ENCODE measurements around the gene SLC35F3.
A peak's percentile ranks its signal among the peaks of the same experiment; 100 is the strongest.

The SLC35F3 gene

GRCh38 chr1:234320549-234320948 is 416.1 kb downstream of the SLC35F3 start:
- no peak for DNase-seq (ENCODE audit: low spot score)

- DNase-seq (ENCODE audit: low spot score) = no peak
These were observed 416.8 kb downstream of the SLC35F3 start for GRCh38 chr1:234321231-234321630.

GRCh38 chr1:234322097-234322496 is 417.6 kb downstream of the SLC35F3 start:
- no peak for DNase-seq (ENCODE audit: low spot score)

- DNase-seq (ENCODE audit: low spot score) = peak; percentile 55
These were observed 418.5 kb downstream of the SLC35F3 start for GRCh38 chr1:234322979-234323378.

- no peak for DNase-seq (ENCODE audit: low spot score)
These were observed 420.3 kb downstream of the SLC35F3 start for GRCh38 chr1:234324821-234325220.

GRCh38 chr1:234325878-234326496 is 421.5 kb downstream of the SLC35F3 start:
- no peak for DNase-seq (ENCODE audit: low spot score)

- peak; percentile 74 for DNase-seq (ENCODE audit: low spot score)
These were observed 422.3 kb downstream of the SLC35F3 start for GRCh38 chr1:234326497-234327366.

- DNase-seq (ENCODE audit: low spot score) = no peak
These were observed 423.2 kb downstream of the SLC35F3 start for GRCh38 chr1:234327577-234328164.

- DNase-seq (ENCODE audit: low spot score) = no peak
These were observed 426.4 kb downstream of the SLC35F3 start for GRCh38 chr1:234330843-234331215.

GRCh38 chr1:234331507-234331906 is 427.0 kb downstream of the SLC35F3 start:
- no peak for DNase-seq (ENCODE audit: low spot score)

GRCh38 chr1:234336359-234336758 is 431.9 kb downstream of the SLC35F3 start:
- no peak for DNase-seq (ENCODE audit: low spot score)

- DNase-seq (ENCODE audit: low spot score) = no peak
These were observed 432.8 kb downstream of the SLC35F3 start for GRCh38 chr1:234337233-234337632.

- DNase-seq (ENCODE audit: low spot score) = no peak
These were observed 436.1 kb downstream of the SLC35F3 start for GRCh38 chr1:234340528-234340927.

- no peak for DNase-seq (ENCODE audit: low spot score)
These were observed 438.3 kb downstream of the SLC35F3 start for GRCh38 chr1:234342774-234343173.

GRCh38 chr1:234345237-234345636 is 440.8 kb downstream of the SLC35F3 start:
- DNase-seq (ENCODE audit: low spot score) = no peak

- no peak for DNase-seq (ENCODE audit: low spot score)
These were observed 444.5 kb downstream of the SLC35F3 start for GRCh38 chr1:234348964-234349363.

GRCh38 chr1:234355782-234356510 is 451.5 kb downstream of the SLC35F3 start:
- DNase-seq (ENCODE audit: low spot score) = no peak

- peak; percentile 47 for DNase-seq (ENCODE audit: low spot score)
These were observed 452.3 kb downstream of the SLC35F3 start for GRCh38 chr1:234356615-234357269.

GRCh38 chr1:234357831-234358230 is 453.4 kb downstream of the SLC35F3 start:
- no peak for DNase-seq (ENCODE audit: low spot score)

- no peak for DNase-seq (ENCODE audit: low spot score)
These were observed 456.7 kb downstream of the SLC35F3 start for GRCh38 chr1:234361102-234361603.

GRCh38 chr1:234362558-234362957 is 458.1 kb downstream of the SLC35F3 start:
- DNase-seq (ENCODE audit: low spot score) = no peak
